ENCODE measurements around the gene SLC30A2. TPM values are rescaled to one million over a fixed set of nuclear protein-coding genes. Genes with fewer than 3 reads are reported as not detected.

SLC30A2 gene
- total RNA-seq, 6 donors from 2014 or later, result 0.09 to 0.27 (median 0.15) TPM; not detected in 3

GRCh38 chr1:26090893-26091292, 45.0 kb upstream of the SLC30A2 start:
- Histone ChIP-seq H3K36me3 (no peaks in the 10 kb centered on the region), H3K27me3 (no peaks in the 10 kb centered on the region), H3K27ac (no peak overlapping the region), H3K9me3 (no peaks in the 10 kb centered on the region), H3K4me1 (peaks cover 4 to 15% (median 11%) of the 10 kb centered on the region in 4 donors), H3K4me3 (no peak overlapping the region)
- TF ChIP-seq CTCF (IDR thresholded peaks at IDR 0.05) (no peak), POLR2A (IDR thresholded peaks at IDR 0.05) (no peak), POLR2AphosphoS5 (IDR thresholded peaks at IDR 0.05) (no peak), EP300 (IDR thresholded peaks at IDR 0.05) (no peak)
- 90% methylated on average over 3 of the region's 3 CpGs for WGBS, 2 donors
- ATAC-seq (ENCODE audit: low FRiP score in 2 of 2), result no peak
- no peak for DNase-seq

GRCh38 chr1:26089125-26089524, 43.2 kb upstream of the SLC30A2 start:
- H3K36me3 ChIP-seq, result no peaks in the 10 kb centered on the region
- WGBS, 2 donors, result 93 to 99% methylated on average over 3 of the region's 3 CpGs
- no peak for ATAC-seq (ENCODE audit: low FRiP score in 2 of 2)
- no peaks in the 10 kb centered on the region for H3K9me3 ChIP-seq
- H3K27ac ChIP-seq, result no peak overlapping the region
- DNase-seq, result no peak
- no peaks in the 10 kb centered on the region for H3K27me3 ChIP-seq
- H3K4me3 ChIP-seq, result no peak overlapping the region
- no peak for TF ChIP-seq POLR2A (IDR thresholded peaks at IDR 0.05)
- TF ChIP-seq EP300 (IDR thresholded peaks at IDR 0.05), result no peak
- no peak for TF ChIP-seq CTCF (IDR thresholded peaks at IDR 0.05)
- TF ChIP-seq POLR2AphosphoS5 (IDR thresholded peaks at IDR 0.05), result no peak
- peaks cover 0 to 5% (median 2%) of the 10 kb centered on the region in 4 donors for H3K4me1 ChIP-seq

GRCh38 chr1:26084844-26085243, 38.9 kb upstream of the SLC30A2 start:
- Histone ChIP-seq H3K27me3 (no peaks in the 10 kb centered on the region), H3K27ac (no peak overlapping the region), H3K9me3 (no peaks in the 10 kb centered on the region), H3K4me3 (no peak overlapping the region), H3K4me1 (peaks cover 0 to 8% (median 0%) of the 10 kb centered on the region in 4 donors), H3K36me3 (no peaks in the 10 kb centered on the region)
- no peak for ATAC-seq (ENCODE audit: low FRiP score in 2 of 2)
- no peak for TF ChIP-seq POLR2AphosphoS5 (IDR thresholded peaks at IDR 0.05)
- TF ChIP-seq POLR2A (IDR thresholded peaks at IDR 0.05), result no peak
- TF ChIP-seq EP300 (IDR thresholded peaks at IDR 0.05), result no peak
- TF ChIP-seq CTCF (IDR thresholded peaks at IDR 0.05), result no peak
- no peak for DNase-seq
- WGBS, 2 donors, result 85 to 91% methylated on average over 2 of the region's 2 CpGs

- WGBS, 2 donors, result 51 to 56% methylated on average over 2 of the region's 2 CpGs
- Histone ChIP-seq H3K27ac (no peak overlapping the region), H3K36me3 (no peaks in the 10 kb centered on the region), H3K9me3 (no peaks in the 10 kb centered on the region), H3K27me3 (no peaks in the 10 kb centered on the region), H3K4me3 (no peak overlapping the region), H3K4me1 (peaks cover 0 to 10% (median 1%) of the 10 kb centered on the region in 4 donors)
- ATAC-seq (ENCODE audit: low FRiP score in 2 of 2), result no peak
- DNase-seq, result no peak
- TF ChIP-seq POLR2A (IDR thresholded peaks at IDR 0.05) (no peak), CTCF (IDR thresholded peaks at IDR 0.05) (no peak), POLR2AphosphoS5 (IDR thresholded peaks at IDR 0.05) (no peak), EP300 (IDR thresholded peaks at IDR 0.05) (no peak)
Measured at GRCh38 chr1:26084091-26084561, 38.2 kb upstream of the SLC30A2 start.

- H3K27ac ChIP-seq, result no peak overlapping the region
- DNase-seq (no peak), ATAC-seq (ENCODE audit: low FRiP score in 2 of 2) (no peak)
- H3K4me1 ChIP-seq, result peaks cover 0 to 10% (median 3%) of the 10 kb centered on the region in 4 donors
- H3K36me3 ChIP-seq, result no peaks in the 10 kb centered on the region
- H3K27me3 ChIP-seq, result no peaks in the 10 kb centered on the region
- WGBS, 2 donors, result 63 to 78% methylated on average over 5 of the region's 5 CpGs
- H3K4me3 ChIP-seq, result no peak overlapping the region
- H3K9me3 ChIP-seq, result no peaks in the 10 kb centered on the region
- TF ChIP-seq CTCF (IDR thresholded peaks at IDR 0.05), result no peak
- TF ChIP-seq POLR2AphosphoS5 (IDR thresholded peaks at IDR 0.05), result no peak
- no peak for TF ChIP-seq POLR2A (IDR thresholded peaks at IDR 0.05)
- no peak for TF ChIP-seq EP300 (IDR thresholded peaks at IDR 0.05)
Measured at GRCh38 chr1:26083208-26083607, 37.3 kb upstream of the SLC30A2 start.

Data from upper lobe of left lung (tissue), 6 donors.